ENCODE data around the gene EIF4E2. TPM values are rescaled to one million over a fixed set of nuclear protein-coding genes. Genes with fewer than 3 reads are reported as not detected.

EIF4E2 gene
- total and polyA plus RNA-seq, 2 donors (not counting 3 experiments of a cell fraction or from before 2014, with no cell fraction given) = 50.0 to 96.5 TPM

GRCh38 chr2:232611061-232611460, 60.6 kb downstream of the EIF4E2 start:
- intact Hi-C loops (cut with micrococcal nuclease) (no loop called here), dilution Hi-C loops (cut with MboI; ENCODE audit: extremely low pct_ligation_motif_present, low sequenced_read_pairs) (no loop called here)
- H3K9me1 ChIP-seq (replicated peaks; ENCODE audit: control insufficient read depth, extremely low read depth, insufficient read depth, low read length) = no peaks in the 10 kb centered on the region
- no peaks in the 10 kb centered on the region for H3K4me1 ChIP-seq (ENCODE audit: control insufficient read depth, extremely low read depth, insufficient read depth, low read length)
- TF ChIP-seq POLR2AphosphoS5 (IDR thresholded peaks at IDR 0.05; ENCODE audit: insufficient read depth, low read depth, low read length) (no peak), JUN (IDR thresholded peaks at IDR 0.05; ENCODE audit: borderline replicate concordance, insufficient read depth, insufficient read length, low read depth) (no peak), MYC (IDR thresholded peaks at IDR 0.05; ENCODE audit: low read depth, low read length) (no peak), EZH2 (IDR thresholded peaks at IDR 0.05; ENCODE audit: borderline replicate concordance, low read depth, low read length, severe bottlenecking) (no peak), GATA2 (IDR thresholded peaks at IDR 0.05; ENCODE audit: insufficient read depth, insufficient read length, low read depth, low read length) (no peak), FOS (IDR thresholded peaks at IDR 0.05; ENCODE audit: borderline replicate concordance, insufficient read depth, low read length) (no peak), POLR2A (IDR thresholded peaks at IDR 0.05; ENCODE audit: low read depth, low read length) (no peak)
- TF ChIP-seq, protein P1, sequence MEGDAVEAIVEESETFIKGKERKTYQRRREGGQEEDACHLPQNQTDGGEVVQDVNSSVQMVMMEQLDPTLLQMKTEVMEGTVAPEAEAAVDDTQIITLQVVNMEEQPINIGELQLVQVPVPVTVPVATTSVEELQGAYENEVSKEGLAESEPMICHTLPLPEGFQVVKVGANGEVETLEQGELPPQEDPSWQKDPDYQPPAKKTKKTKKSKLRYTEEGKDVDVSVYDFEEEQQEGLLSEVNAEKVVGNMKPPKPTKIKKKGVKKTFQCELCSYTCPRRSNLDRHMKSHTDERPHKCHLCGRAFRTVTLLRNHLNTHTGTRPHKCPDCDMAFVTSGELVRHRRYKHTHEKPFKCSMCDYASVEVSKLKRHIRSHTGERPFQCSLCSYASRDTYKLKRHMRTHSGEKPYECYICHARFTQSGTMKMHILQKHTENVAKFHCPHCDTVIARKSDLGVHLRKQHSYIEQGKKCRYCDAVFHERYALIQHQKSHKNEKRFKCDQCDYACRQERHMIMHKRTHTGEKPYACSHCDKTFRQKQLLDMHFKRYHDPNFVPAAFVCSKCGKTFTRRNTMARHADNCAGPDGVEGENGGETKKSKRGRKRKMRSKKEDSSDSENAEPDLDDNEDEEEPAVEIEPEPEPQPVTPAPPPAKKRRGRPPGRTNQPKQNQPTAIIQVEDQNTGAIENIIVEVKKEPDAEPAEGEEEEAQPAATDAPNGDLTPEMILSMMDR (IDR thresholded peaks at IDR 0.05; ENCODE audit: extremely low read depth in 1 of 2, insufficient read depth in 1 of 2, low read depth in 1 of 2, low read length in 2 of 2) = no peak
- TF ChIP-seq, protein P2, sequence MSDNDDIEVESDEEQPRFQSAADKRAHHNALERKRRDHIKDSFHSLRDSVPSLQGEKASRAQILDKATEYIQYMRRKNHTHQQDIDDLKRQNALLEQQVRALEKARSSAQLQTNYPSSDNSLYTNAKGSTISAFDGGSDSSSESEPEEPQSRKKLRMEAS (IDR thresholded peaks at IDR 0.05; ENCODE audit: insufficient read depth, insufficient read length) = no peak
- H3K27ac ChIP-seq (ENCODE audit: insufficient read depth, low read depth, low read length) = no peak overlapping the region
- CTCF ChIA-PET = interaction anchor here (0.7 to 4.3 kb wide), 11 partner anchors 9 to 640 kb away, joined by 3 to 27 read pairs (median 5); partner anchors contain the start of genes ATG16L1 and EFHD1
- H4K20me1 ChIP-seq (replicated peaks; ENCODE audit: control insufficient read depth, extremely low read depth, insufficient read depth, low read length) = no peaks in the 10 kb centered on the region
- no peak overlapping the region for H3K4me3 ChIP-seq (replicated peaks in 1 of 3; ENCODE audit: insufficient read depth in 1 of 3, low read depth in 1 of 3, low read length in 3 of 3)
- no TSS peak for BruUV-seq (replicated peaks)
- no peaks in the 10 kb centered on the region for H3K9me3 ChIP-seq (replicated peaks; ENCODE audit: control insufficient read depth, insufficient read depth, low read length)
- no peak overlapping the region for H3K9ac ChIP-seq (replicated peaks; ENCODE audit: extremely low read depth, insufficient read depth, low read length)
- no peak overlapping the region for H3K4me2 ChIP-seq (ENCODE audit: insufficient read depth, low read length)
- H2AFZ ChIP-seq (ENCODE audit: low read depth, low read length) = no peak overlapping the region
- H3K36me3 ChIP-seq (ENCODE audit: control insufficient read depth in 2 of 2, extremely low read depth in 1 of 2, insufficient read depth in 2 of 2, low read length in 2 of 2) = no peaks in the 10 kb centered on the region
- FAIRE-seq = no peak
- no peaks in the 10 kb centered on the region for H3K79me2 ChIP-seq (ENCODE audit: control insufficient read depth, insufficient read depth, low read length)
- no peak for DNase-seq (ENCODE audit: low read depth, low spot score)
- POLR2A ChIA-PET = no interaction called here
- H3K27me3 ChIP-seq (ENCODE audit: control insufficient read depth in 2 of 2, insufficient read depth in 2 of 2, low read length in 2 of 2) = no peaks in the 10 kb centered on the region

Data from endothelial cell of umbilical vein (primary cell).